HG02884 (cell line): ENCODE results near the gene RBM26.
"Not testable (repeated sequence)": the region's sequence is repeated elsewhere in the genome, so short reads cannot be mapped to it uniquely, and the experiment has no call there.

Experiments used
- ATAC-seq: cut with Tn5 transposase; IDR thresholded peaks from one replicate; pipeline ENCODE4 v1.9.1; 2021; ENCODE audit warnings: mild to moderate bottlenecking, moderate library complexity; ENCODE audit not compliant: unreplicated experiment

RBM26 gene

GRCh38 chr13:79282976-79283375 is 123.1 kb downstream of the RBM26 start:
- ATAC-seq: no peak

- ATAC-seq: no peak
These were observed 123.5 kb downstream of the RBM26 start for GRCh38 chr13:79282508-79282907.

- ATAC-seq: no peak
These were observed 124.7 kb downstream of the RBM26 start for GRCh38 chr13:79281339-79281747.

GRCh38 chr13:79279735-79280134 is 126.3 kb downstream of the RBM26 start:
- ATAC-seq: not testable (repeated sequence)

- no peak for ATAC-seq
These were observed 133.0 kb downstream of the RBM26 start for GRCh38 chr13:79273045-79273444.

- no peak for ATAC-seq
These were observed 134.4 kb downstream of the RBM26 start for GRCh38 chr13:79271616-79272015.

GRCh38 chr13:79270859-79271258 is 135.2 kb downstream of the RBM26 start:
- ATAC-seq: no peak
